ENCODE data around the gene CXCL8. TPM values are rescaled to one million over a fixed set of nuclear protein-coding genes. Genes with fewer than 3 reads are reported as not detected.

Gene CXCL8
- total RNA-seq, 1 donor from 2014 or later = 0.27 TPM

DNA sequence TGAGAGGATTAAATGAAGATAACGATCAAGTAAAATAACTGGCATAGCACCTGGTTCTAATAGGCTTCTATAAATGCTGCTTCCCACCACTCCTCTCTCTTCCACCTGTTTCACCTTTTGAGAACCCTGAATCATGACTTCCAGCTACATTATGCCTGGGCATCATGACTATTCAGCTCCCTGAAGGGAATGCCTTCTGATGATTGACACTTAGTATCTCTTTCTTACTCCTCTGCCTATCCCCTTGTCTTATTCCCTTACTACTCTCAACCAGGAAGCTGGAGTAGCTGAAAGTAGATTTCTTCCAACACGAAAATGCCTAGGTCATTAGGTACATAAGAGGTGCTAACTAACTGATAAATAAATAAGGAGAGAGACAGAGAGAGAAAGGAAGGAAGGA, 24.7 kb upstream of the CXCL8 start:
- no peak overlapping the region for H3K27ac Mint-ChIP-seq (ENCODE audit: unreplicated experiment)
- H3K27me3 Mint-ChIP-seq (ENCODE audit: low read depth) = no peaks in the 10 kb centered on the region
- DNase-seq (ENCODE audit: low spot score) = no peak
- no peaks in the 10 kb centered on the region for H3K36me3 Mint-ChIP-seq (ENCODE audit: low read depth)
- no peaks in the 10 kb centered on the region for H3K9me3 Mint-ChIP-seq (ENCODE audit: low read depth)
- H3K4me1 Mint-ChIP-seq (ENCODE audit: low read depth) = peaks cover 14% of the 10 kb centered on the region
- TF ChIP-seq, protein P1, sequence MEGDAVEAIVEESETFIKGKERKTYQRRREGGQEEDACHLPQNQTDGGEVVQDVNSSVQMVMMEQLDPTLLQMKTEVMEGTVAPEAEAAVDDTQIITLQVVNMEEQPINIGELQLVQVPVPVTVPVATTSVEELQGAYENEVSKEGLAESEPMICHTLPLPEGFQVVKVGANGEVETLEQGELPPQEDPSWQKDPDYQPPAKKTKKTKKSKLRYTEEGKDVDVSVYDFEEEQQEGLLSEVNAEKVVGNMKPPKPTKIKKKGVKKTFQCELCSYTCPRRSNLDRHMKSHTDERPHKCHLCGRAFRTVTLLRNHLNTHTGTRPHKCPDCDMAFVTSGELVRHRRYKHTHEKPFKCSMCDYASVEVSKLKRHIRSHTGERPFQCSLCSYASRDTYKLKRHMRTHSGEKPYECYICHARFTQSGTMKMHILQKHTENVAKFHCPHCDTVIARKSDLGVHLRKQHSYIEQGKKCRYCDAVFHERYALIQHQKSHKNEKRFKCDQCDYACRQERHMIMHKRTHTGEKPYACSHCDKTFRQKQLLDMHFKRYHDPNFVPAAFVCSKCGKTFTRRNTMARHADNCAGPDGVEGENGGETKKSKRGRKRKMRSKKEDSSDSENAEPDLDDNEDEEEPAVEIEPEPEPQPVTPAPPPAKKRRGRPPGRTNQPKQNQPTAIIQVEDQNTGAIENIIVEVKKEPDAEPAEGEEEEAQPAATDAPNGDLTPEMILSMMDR (IDR thresholded peaks at IDR 0.05) = no peak
- no peak overlapping the region for H3K4me3 Mint-ChIP-seq (ENCODE audit: unreplicated experiment)

GRCh38 chr4:73718375-73719373, 21.7 kb upstream of the CXCL8 start:
- no peak overlapping the region for H3K4me3 Mint-ChIP-seq (ENCODE audit: unreplicated experiment)
- DNase-seq (ENCODE audit: low spot score) = no peak
- peak overlapping the region; percentile 60 for H3K27ac Mint-ChIP-seq (ENCODE audit: unreplicated experiment)
- H3K36me3 Mint-ChIP-seq (ENCODE audit: low read depth) = no peaks in the 10 kb centered on the region
- peaks cover 18% of the 10 kb centered on the region for H3K4me1 Mint-ChIP-seq (ENCODE audit: low read depth)
- TF ChIP-seq, protein P1 (IDR thresholded peaks at IDR 0.05) = no peak
- H3K27me3 Mint-ChIP-seq (ENCODE audit: low read depth) = no peaks in the 10 kb centered on the region
- no peaks in the 10 kb centered on the region for H3K9me3 Mint-ChIP-seq (ENCODE audit: low read depth)

- DNase-seq (ENCODE audit: low spot score) = no peak
- Mint-ChIP-seq H3K4me1 (ENCODE audit: low read depth) (peaks cover 32% of the 10 kb centered on the region), H3K36me3 (ENCODE audit: low read depth) (no peaks in the 10 kb centered on the region), H3K27me3 (ENCODE audit: low read depth) (no peaks in the 10 kb centered on the region), H3K9me3 (ENCODE audit: low read depth) (no peaks in the 10 kb centered on the region), H3K4me3 (ENCODE audit: unreplicated experiment) (no peak overlapping the region), H3K27ac (ENCODE audit: unreplicated experiment) (no peak overlapping the region)
- TF ChIP-seq, protein P1 (IDR thresholded peaks at IDR 0.05) = no peak
Observed at GRCh38 chr4:73721435-73721834, 18.9 kb upstream of the CXCL8 start.

DNA sequence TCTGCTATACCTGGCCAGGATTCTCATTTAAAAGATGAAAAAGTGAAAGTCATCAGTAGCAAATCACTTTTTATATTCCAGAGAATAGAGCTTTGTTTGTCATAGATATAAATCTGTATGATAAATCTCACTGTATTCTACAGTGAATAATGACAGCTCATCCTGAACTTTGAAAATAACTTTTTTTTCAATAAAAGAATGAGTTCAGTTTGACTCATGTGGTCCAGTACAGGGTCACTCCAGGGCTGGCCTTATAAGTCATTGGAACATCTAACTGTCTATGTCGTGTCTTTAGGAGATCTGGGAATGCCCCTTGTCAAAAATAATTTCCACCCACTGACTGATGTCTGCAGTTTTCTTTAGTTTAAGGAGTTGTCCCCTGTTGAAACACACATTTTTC, 18.5 kb upstream of the CXCL8 start:
- Mint-ChIP-seq H3K36me3 (ENCODE audit: low read depth) (no peaks in the 10 kb centered on the region), H3K4me1 (ENCODE audit: low read depth) (peaks cover 37% of the 10 kb centered on the region), H3K27me3 (ENCODE audit: low read depth) (no peaks in the 10 kb centered on the region), H3K27ac (ENCODE audit: unreplicated experiment) (no peak overlapping the region), H3K4me3 (ENCODE audit: unreplicated experiment) (no peak overlapping the region), H3K9me3 (ENCODE audit: low read depth) (no peaks in the 10 kb centered on the region)
- DNase-seq (ENCODE audit: low spot score) = no peak
- TF ChIP-seq, protein P1 (IDR thresholded peaks at IDR 0.05) = no peak

DNA sequence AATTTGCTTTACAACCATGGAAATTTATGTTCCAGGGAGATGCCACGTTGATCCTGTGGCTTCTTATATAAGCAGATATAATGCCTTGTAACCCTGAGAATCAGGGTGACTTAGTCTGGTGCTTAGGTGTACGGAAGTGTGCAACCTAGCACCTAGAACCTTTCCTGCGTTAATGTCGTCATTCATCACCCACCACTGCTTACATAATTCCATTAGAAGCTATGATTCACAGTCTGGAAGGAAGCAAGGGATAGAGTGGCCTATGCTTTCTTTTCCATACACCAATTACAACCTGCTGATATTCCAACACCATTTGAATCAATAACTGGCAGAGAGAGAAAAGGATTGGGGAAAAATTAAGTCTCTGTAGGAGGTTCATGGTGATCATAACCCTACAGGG, 17.3 kb upstream of the CXCL8 start:
- no peaks in the 10 kb centered on the region for H3K9me3 Mint-ChIP-seq (ENCODE audit: low read depth)
- H3K4me1 Mint-ChIP-seq (ENCODE audit: low read depth) = peaks cover 37% of the 10 kb centered on the region
- TF ChIP-seq, protein P1 (IDR thresholded peaks at IDR 0.05) = no peak
- DNase-seq (ENCODE audit: low spot score) = no peak
- no peak overlapping the region for H3K4me3 Mint-ChIP-seq (ENCODE audit: unreplicated experiment)
- H3K36me3 Mint-ChIP-seq (ENCODE audit: low read depth) = no peaks in the 10 kb centered on the region
- H3K27ac Mint-ChIP-seq (ENCODE audit: unreplicated experiment) = no peak overlapping the region
- no peaks in the 10 kb centered on the region for H3K27me3 Mint-ChIP-seq (ENCODE audit: low read depth)

All from chondrocyte (in vitro differentiated cells).